GM12878 (cell line): ENCODE measurements around the gene WNT9A. TPM values are rescaled to one million over a fixed set of nuclear protein-coding genes. Genes with fewer than 3 reads are reported as not detected.

Experiments used
- ATAC-seq: fragments of 200-7000 bp; cut with Tn5 transposase; 3 replicates; pipeline ENCODE4 v1.9.1; 2020; ENCODE audit warnings: mild to moderate bottlenecking, moderate library complexity
- BruUV-seq: library from RNA; stranded (reverse); fragments of 400-500 nt; replicated peaks from 2 replicates; lab custom pipeline; 2021; lab: Mats Ljungman, UMichigan
- CTCF ChIA-PET: fragments of 300-600 bp; sonication (Branson Sonifier 250); formaldehyde crosslinking; extraction: SDS; loops from one replicate; lab custom pipeline; 2021; ENCODE audit warnings: inconsistent platforms; lab: Yijun Ruan, JAX
- POLR2A ChIA-PET: fragments of 350-600 bp; formaldehyde crosslinking; extraction: SDS; loops from one replicate; lab custom pipeline; 2021; ENCODE audit warnings: inconsistent platforms; lab: Charles Lee
- RAD21 ChIA-PET: fragments of 300-600 bp; sonication (Branson Sonifier 250); formaldehyde crosslinking; loops from one replicate; lab custom pipeline; 2023; ENCODE audit warnings: antibody characterized with exemption; ENCODE audit not compliant: unreplicated experiment; lab: Charles Lee
- SMC1A ChIA-PET: fragments of 300-600 bp; sonication (Branson Sonifier 250); formaldehyde crosslinking; loops from one replicate; lab custom pipeline; 2023; ENCODE audit not compliant: unreplicated experiment, uncharacterized antibody; lab: Charles Lee
- DNase-seq: peaks from one replicate; pipeline ENCODE4 v3.0.0-alpha.2; 2011; ENCODE audit warnings: low read depth, low spot score
- FAIRE-seq: peaks from 3 replicates; lab custom pipeline; 2011; peaks lifted over from hg19 to GRCh38; lab: Jason Lieb, UNC
- H2AFZ ChIP-seq: 2 replicates; pipeline ENCODE4 v1.6.0; 2011; ENCODE audit warnings: low read depth, low read length, control low read depth; ENCODE audit not compliant: control insufficient read depth
- H3K27ac ChIP-seq: 2 replicates; pipeline ENCODE4 v1.5.1; 2011; ENCODE audit warnings: control low read depth; ENCODE audit not compliant: control insufficient read depth, insufficient read depth
- H3K27me3 ChIP-seq, 2 experiments: replicated peaks in 1 of 2; 2 replicates each; pipeline versions ENCODE4 v1.6.0 to v1.6.1; 2011; ENCODE audit warnings: low read length in 1 of 2; ENCODE audit not compliant: control insufficient read depth in 2 of 2, insufficient read depth in 2 of 2
- H3K36me3 ChIP-seq, 2 experiments: 2 replicates each; pipeline ENCODE4 v1.5.1; 2011; ENCODE audit warnings: low read length in 1 of 2; ENCODE audit not compliant: control insufficient read depth in 2 of 2, insufficient read depth in 2 of 2
- H3K4me1 ChIP-seq: 2 replicates; pipeline ENCODE4 v1.6.1; 2011; ENCODE audit warnings: mild to moderate bottlenecking, low read length, moderate library complexity, mixed read lengths; ENCODE audit not compliant: control insufficient read depth, insufficient read depth
- H3K4me2 ChIP-seq: 2 replicates; pipeline ENCODE4 v1.6.0; 2011; ENCODE audit warnings: control low read depth; ENCODE audit not compliant: control insufficient read depth, insufficient read depth
- H3K4me3 ChIP-seq: fragments of 200-600 bp; sonication (generic); 2 replicates; pipeline ENCODE4 v1.5.1; 2016
- H3K79me2 ChIP-seq: 2 replicates; pipeline ENCODE4 v1.6.0; 2011; ENCODE audit warnings: low read length; ENCODE audit not compliant: control insufficient read depth, insufficient read depth
- H3K9ac ChIP-seq: 2 replicates; pipeline ENCODE4 v1.8.0; 2011; ENCODE audit warnings: low read length, control low read depth, mixed read lengths; ENCODE audit not compliant: control insufficient read depth, insufficient read depth
- H3K9me3 ChIP-seq: replicated peaks from 3 replicates; pipeline ENCODE4 v1.5.1; 2011; ENCODE audit warnings: mild to moderate bottlenecking, low read length; ENCODE audit not compliant: control insufficient read depth, insufficient read depth
- H4K20me1 ChIP-seq: 2 replicates; pipeline ENCODE4 v1.6.0; 2011; ENCODE audit not compliant: control insufficient read depth, insufficient read depth
- CREB1 ChIP-seq: IDR thresholded peaks from 2 replicates; pipeline ENCODE4 v1.6.1; 2012; ENCODE audit warnings: low read depth, mild to moderate bottlenecking, inconsistent platforms
- ETV6 ChIP-seq, 2 experiments: fragments of 450-650 bp in 1 of 2; IDR thresholded peaks in 1 of 2; conservative IDR thresholded peaks in 1 of 2; 2 replicates each; pipeline ENCODE4 v1.6.1; 2014; ENCODE audit warnings: antibody characterized with exemption in 1 of 2, borderline replicate concordance in 1 of 2, low read depth in 1 of 2, mild to moderate bottlenecking in 1 of 2, moderate library complexity in 1 of 2
- HDGF ChIP-seq: fragments of 450-650 bp; IDR thresholded peaks from 2 replicates; pipeline ENCODE4 v1.6.1; 2016; ENCODE audit warnings: antibody characterized with exemption
- MEF2B ChIP-seq: fragments of 450-650 bp; IDR thresholded peaks from 2 replicates; pipeline ENCODE4 v1.6.1; 2018; ENCODE audit warnings: mild to moderate bottlenecking, moderate library complexity; ENCODE audit not compliant: partially characterized antibody, poor library complexity, severe bottlenecking
- MTA3 ChIP-seq: IDR thresholded peaks from 2 replicates; pipeline ENCODE4 v1.6.1; 2012; ENCODE audit warnings: low read length, inconsistent platforms, borderline replicate concordance
- NR2C1 ChIP-seq: fragments of 450-650 bp; IDR thresholded peaks from 2 replicates; pipeline ENCODE4 v1.6.1; 2017; ENCODE audit warnings: antibody characterized with exemption, mild to moderate bottlenecking, moderate library complexity
- PAX5 ChIP-seq: IDR thresholded peaks from 2 replicates; pipeline ENCODE4 v1.6.1; 2011; ENCODE audit warnings: low read depth, low read length, borderline replicate concordance
- RCOR1 ChIP-seq: conservative IDR thresholded peaks from 2 replicates; pipeline ENCODE4 v1.6.1; 2012; ENCODE audit warnings: low read depth, low read length, improper control_type of control experiment
- SMC3 ChIP-seq: IDR thresholded peaks from 2 replicates; pipeline ENCODE4 v1.6.1; 2011; ENCODE audit warnings: low read length, improper control_type of control experiment, borderline replicate concordance
- SREBF2 ChIP-seq: IDR thresholded peaks from 2 replicates; pipeline ENCODE4 v1.6.1; 2012; ENCODE audit warnings: mild to moderate bottlenecking, low read length
- TAF1 ChIP-seq: IDR thresholded peaks from 2 replicates; pipeline ENCODE4 v1.6.1; 2011; ENCODE audit warnings: mild to moderate bottlenecking, low read depth, low read length, borderline replicate concordance
- WGBS: methylation state at CpG from one replicate; pipeline ENCODE4 v1.1.6; 2016; ENCODE audit warnings: low lambda C conversion rate; ENCODE audit not compliant: insufficient replicate concordance, insufficient coverage; ENCODE audit errors: missing lambda C conversion rate; 5-methylcytosine and 5-hydroxymethylcytosine counted together
- in situ Hi-C: fragments of 300-500 bp; cut with MboI; formaldehyde crosslinking; loops from 9 replicates; pipeline ENCODE4 v1.14.3; 2018; ENCODE audit warnings: mixed read lengths
- intact Hi-C: fragments of 100-400 bp; cut with micrococcal nuclease; formaldehyde crosslinking; loops from one replicate; pipeline ENCODE4 v1.14.2; 2022; ENCODE audit not compliant: unreplicated experiment
- polyA plus RNA-seq, 11 experiments: library from polyadenylated mRNA; depleted of rRNA in 4 of 11; unstranded in 6 of 11; stranded (reverse) in 5 of 11; fragments of >200 nt; fragmentation: Nextera tagmentation in 4 of 11; fragmentation: Illumina TruSeq in 1 of 11; extraction: Ambion mirVana in 4 of 11; extraction: Trizol in 1 of 11; gene quantifications; 1 replicate in 1 of 11; 2 replicates in 10 of 11; pipeline versions ENCODE4 v1.2.1 to v1.2.3, GENCODE V29; 2011 to 2016; ENCODE audit warnings: inconsistent platforms in 2 of 11, missing spikeins in 2 of 11, low read depth in 1 of 11
- total RNA-seq, 4 experiments: library from RNA; depleted of rRNA in 3 of 4; stranded (reverse); fragments of >200 nt in 3 of 4; fragmentation: Illumina TruSeq in 1 of 4; extraction: Trizol in 1 of 4; gene quantifications; 2 replicates each; pipeline versions ENCODE4 v1.2.1 to v1.2.3, GENCODE V29; 2013 to 2021
- TF ChIP-seq, protein P1 (sequence below): IDR thresholded peaks from 2 replicates; pipeline ENCODE4 v1.6.1; 2012; ENCODE audit warnings: low read depth, low read length, improper control_type of control experiment
- TF ChIP-seq, protein P2 (sequence below), 3 experiments: IDR thresholded peaks in 2 of 3; conservative IDR thresholded peaks in 1 of 3; 2 replicates each; pipeline ENCODE4 v1.5.1; 2011; ENCODE audit warnings: low read depth in 3 of 3, low read length in 3 of 3, mild to moderate bottlenecking in 3 of 3, control low read depth in 2 of 3, moderate library complexity in 2 of 3, inconsistent platforms in 1 of 3, mixed read lengths in 1 of 3; ENCODE audit not compliant: control insufficient read depth in 2 of 3, insufficient read depth in 1 of 3; ENCODE audit errors: extremely low read depth in 1 of 3
- TF ChIP-seq, protein P3 (sequence below): fragments of 450-650 bp; IDR thresholded peaks from 2 replicates; pipeline ENCODE4 v1.6.1; 2016; ENCODE audit warnings: mild to moderate bottlenecking
- TF ChIP-seq, protein P4 (sequence below): IDR thresholded peaks from 2 replicates; pipeline ENCODE4 v1.6.1; 2012; ENCODE audit warnings: low read depth, low read length, improper control_type of control experiment
- TF ChIP-seq, protein P5 (sequence below): fragments of 450-650 bp; IDR thresholded peaks from 2 replicates; pipeline ENCODE4 v1.6.1; 2017; ENCODE audit warnings: antibody characterized with exemption, mild to moderate bottlenecking, moderate library complexity

The WNT9A gene
- total and polyA plus RNA-seq, 10 of the 15 experiments (the other 5 are each of a cell fraction or from before 2014, with no cell fraction given): not detected

DNA sequence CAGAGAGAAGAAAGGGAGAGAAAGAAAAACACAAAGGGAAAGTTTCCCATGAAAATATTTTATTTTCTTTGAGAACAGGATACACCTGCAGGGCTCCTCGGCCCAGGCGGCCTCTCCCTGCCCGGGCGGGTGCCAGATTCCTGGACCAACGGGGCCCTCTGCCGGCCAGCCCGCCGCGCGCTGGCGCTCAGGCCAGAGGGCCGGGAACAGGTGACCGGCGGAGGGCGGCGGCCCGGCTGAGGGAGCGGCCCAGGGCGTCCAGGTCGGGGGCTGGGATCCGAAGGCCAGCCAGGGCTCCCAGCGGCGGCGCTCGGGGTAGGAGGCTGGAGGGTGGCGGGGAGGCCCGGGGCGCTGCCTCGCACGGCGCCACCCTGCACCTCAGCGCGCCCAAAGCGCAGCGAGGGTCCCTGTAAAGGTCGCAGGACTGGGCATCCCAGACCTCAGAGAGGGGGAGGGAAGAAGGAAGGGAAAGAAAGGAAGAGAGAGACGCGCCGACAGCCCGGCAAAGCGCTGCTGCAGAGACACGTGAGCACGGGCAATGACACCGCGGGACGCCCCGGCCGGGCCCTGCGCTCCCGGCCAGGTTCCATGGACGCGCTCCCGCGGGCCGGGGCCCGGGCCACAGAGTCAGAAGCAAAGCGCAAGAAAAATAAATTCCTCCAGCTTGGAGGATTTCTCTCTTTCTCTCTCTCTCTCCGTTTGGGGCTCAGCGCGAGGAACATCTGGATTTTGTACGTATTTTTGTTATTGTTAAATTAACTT, 927 bp downstream of the WNT9A start:
- in situ Hi-C loops (no loop called here), intact Hi-C loops (loop anchor here (2.0 to 10.0 kb wide), 2 partner anchors 402 to 466 kb away; no protein-coding TSS in a partner anchor)
- H2AFZ ChIP-seq: no peak overlapping the region
- H3K4me1 ChIP-seq: no peaks in the 10 kb centered on the region
- ATAC-seq (peak; percentile 91), FAIRE-seq (no peak), DNase-seq (no peak)
- no TSS peak for BruUV-seq
- no peak overlapping the region for H3K4me3 ChIP-seq
- H3K27me3 ChIP-seq: peaks cover 7 to 10% of the 10 kb centered on the region in 2 experiments
- ChIA-PET SMC1A (no interaction called here), POLR2A (no interaction called here), RAD21 (no interaction called here), CTCF (no interaction called here)
- no peaks in the 10 kb centered on the region for H3K36me3 ChIP-seq
- no peaks in the 10 kb centered on the region for H3K79me2 ChIP-seq
- WGBS: 6% methylated on average over 54 of the region's 61 CpGs
- no peaks in the 10 kb centered on the region for H4K20me1 ChIP-seq
- H3K4me2 ChIP-seq: peak overlapping the region; percentile 55
- no peaks in the 10 kb centered on the region for H3K9me3 ChIP-seq
- H3K9ac ChIP-seq: no peak overlapping the region
- H3K27ac ChIP-seq: no peak overlapping the region
- no peak for TF ChIP-seq SREBF2
- TF ChIP-seq HDGF: no peak
- TF ChIP-seq, protein P1, sequence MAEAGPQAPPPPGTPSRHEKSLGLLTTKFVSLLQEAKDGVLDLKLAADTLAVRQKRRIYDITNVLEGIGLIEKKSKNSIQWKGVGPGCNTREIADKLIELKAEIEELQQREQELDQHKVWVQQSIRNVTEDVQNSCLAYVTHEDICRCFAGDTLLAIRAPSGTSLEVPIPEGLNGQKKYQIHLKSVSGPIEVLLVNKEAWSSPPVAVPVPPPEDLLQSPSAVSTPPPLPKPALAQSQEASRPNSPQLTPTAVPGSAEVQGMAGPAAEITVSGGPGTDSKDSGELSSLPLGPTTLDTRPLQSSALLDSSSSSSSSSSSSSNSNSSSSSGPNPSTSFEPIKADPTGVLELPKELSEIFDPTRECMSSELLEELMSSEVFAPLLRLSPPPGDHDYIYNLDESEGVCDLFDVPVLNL: no peak
- TF ChIP-seq TAF1: no peak
- no peak for TF ChIP-seq CREB1
- no peak for TF ChIP-seq NR2C1
- TF ChIP-seq SMC3: peak; percentile 48; the same call in 1 of the 2 replicates
- no peak for TF ChIP-seq ETV6 (conservative IDR thresholded peaks at IDR 0.05 in 1 of 2, IDR thresholded peaks at IDR 0.05 in 1 of 2; ENCODE audit: borderline replicate concordance in 1 of 2, low read depth in 1 of 2)
- TF ChIP-seq MTA3: no peak
- TF ChIP-seq, protein P2, sequence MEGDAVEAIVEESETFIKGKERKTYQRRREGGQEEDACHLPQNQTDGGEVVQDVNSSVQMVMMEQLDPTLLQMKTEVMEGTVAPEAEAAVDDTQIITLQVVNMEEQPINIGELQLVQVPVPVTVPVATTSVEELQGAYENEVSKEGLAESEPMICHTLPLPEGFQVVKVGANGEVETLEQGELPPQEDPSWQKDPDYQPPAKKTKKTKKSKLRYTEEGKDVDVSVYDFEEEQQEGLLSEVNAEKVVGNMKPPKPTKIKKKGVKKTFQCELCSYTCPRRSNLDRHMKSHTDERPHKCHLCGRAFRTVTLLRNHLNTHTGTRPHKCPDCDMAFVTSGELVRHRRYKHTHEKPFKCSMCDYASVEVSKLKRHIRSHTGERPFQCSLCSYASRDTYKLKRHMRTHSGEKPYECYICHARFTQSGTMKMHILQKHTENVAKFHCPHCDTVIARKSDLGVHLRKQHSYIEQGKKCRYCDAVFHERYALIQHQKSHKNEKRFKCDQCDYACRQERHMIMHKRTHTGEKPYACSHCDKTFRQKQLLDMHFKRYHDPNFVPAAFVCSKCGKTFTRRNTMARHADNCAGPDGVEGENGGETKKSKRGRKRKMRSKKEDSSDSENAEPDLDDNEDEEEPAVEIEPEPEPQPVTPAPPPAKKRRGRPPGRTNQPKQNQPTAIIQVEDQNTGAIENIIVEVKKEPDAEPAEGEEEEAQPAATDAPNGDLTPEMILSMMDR (IDR thresholded peaks at IDR 0.05 in 2 of 3, conservative IDR thresholded peaks at IDR 0.05 in 1 of 3; ENCODE audit: control insufficient read depth in 2 of 3, extremely low read depth in 1 of 3, insufficient read depth in 1 of 3, low read depth in 3 of 3, low read length in 3 of 3): peak; percentile 39 to 63 (median 42); a peak in 5 of 6 replicates
- no peak for TF ChIP-seq RCOR1
- no peak for TF ChIP-seq MEF2B
- TF ChIP-seq, protein P3, sequence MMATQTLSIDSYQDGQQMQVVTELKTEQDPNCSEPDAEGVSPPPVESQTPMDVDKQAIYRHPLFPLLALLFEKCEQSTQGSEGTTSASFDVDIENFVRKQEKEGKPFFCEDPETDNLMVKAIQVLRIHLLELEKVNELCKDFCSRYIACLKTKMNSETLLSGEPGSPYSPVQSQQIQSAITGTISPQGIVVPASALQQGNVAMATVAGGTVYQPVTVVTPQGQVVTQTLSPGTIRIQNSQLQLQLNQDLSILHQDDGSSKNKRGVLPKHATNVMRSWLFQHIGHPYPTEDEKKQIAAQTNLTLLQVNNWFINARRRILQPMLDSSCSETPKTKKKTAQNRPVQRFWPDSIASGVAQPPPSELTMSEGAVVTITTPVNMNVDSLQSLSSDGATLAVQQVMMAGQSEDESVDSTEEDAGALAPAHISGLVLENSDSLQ: no peak
- TF ChIP-seq, protein P4, sequence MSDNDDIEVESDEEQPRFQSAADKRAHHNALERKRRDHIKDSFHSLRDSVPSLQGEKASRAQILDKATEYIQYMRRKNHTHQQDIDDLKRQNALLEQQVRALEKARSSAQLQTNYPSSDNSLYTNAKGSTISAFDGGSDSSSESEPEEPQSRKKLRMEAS: no peak
- no peak for TF ChIP-seq PAX5
- TF ChIP-seq, protein P5, sequence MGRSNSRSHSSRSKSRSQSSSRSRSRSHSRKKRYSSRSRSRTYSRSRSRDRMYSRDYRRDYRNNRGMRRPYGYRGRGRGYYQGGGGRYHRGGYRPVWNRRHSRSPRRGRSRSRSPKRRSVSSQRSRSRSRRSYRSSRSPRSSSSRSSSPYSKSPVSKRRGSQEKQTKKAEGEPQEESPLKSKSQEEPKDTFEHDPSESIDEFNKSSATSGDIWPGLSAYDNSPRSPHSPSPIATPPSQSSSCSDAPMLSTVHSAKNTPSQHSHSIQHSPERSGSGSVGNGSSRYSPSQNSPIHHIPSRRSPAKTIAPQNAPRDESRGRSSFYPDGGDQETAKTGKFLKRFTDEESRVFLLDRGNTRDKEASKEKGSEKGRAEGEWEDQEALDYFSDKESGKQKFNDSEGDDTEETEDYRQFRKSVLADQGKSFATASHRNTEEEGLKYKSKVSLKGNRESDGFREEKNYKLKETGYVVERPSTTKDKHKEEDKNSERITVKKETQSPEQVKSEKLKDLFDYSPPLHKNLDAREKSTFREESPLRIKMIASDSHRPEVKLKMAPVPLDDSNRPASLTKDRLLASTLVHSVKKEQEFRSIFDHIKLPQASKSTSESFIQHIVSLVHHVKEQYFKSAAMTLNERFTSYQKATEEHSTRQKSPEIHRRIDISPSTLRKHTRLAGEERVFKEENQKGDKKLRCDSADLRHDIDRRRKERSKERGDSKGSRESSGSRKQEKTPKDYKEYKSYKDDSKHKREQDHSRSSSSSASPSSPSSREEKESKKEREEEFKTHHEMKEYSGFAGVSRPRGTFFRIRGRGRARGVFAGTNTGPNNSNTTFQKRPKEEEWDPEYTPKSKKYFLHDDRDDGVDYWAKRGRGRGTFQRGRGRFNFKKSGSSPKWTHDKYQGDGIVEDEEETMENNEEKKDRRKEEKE: no peak
